Measurements from ENCODE around the gene FBN1.

The FBN1 gene

DNA sequence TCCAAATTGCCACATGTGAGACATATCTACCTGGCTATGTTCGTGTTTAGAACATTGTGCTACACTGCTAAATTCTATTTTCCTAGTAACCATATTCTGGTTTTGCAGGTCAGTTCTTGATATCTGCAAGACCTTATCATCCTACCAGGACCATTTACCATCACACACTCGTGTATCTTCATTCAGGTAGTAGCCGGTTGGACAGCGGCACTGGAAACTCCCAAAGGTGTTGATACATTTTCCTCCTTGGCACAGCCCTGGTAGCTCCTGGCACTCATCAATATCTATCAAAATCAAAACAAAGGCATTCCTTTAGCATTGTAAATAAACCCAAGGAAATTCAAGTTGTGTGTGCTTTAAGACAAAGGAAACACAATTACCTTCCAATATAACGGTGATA, 180.1 kb downstream of the FBN1 start:
- H3K9ac ChIP-seq (ENCODE audit: insufficient read length), result no peak overlapping the region
- H3K4me3 ChIP-seq, result no peak overlapping the region
- H3K36me3 ChIP-seq (ENCODE audit: insufficient read depth, low read length), result no peaks in the 10 kb centered on the region
- no peak for DNase-seq (ENCODE audit: low read depth, low spot score)
- no peak overlapping the region for H3K27ac ChIP-seq
- TF ChIP-seq FOXP2 (optimal IDR thresholded peaks at IDR 0.05; ENCODE audit: control extremely low read depth, extremely low read length, insufficient read depth) (no peak), EZH2 (IDR thresholded peaks at IDR 0.05) (no peak), POLR2AphosphoS5 (IDR thresholded peaks at IDR 0.05; ENCODE audit: borderline replicate concordance, low read depth, low read length) (no peak)
- no peaks in the 10 kb centered on the region for H3K9me3 ChIP-seq (ENCODE audit: low read depth, low read length)

- no peaks in the 10 kb centered on the region for H3K9me3 ChIP-seq (ENCODE audit: low read depth, low read length)
- H3K4me3 ChIP-seq, result no peak overlapping the region
- H3K27ac ChIP-seq, result no peak overlapping the region
- H3K36me3 ChIP-seq (ENCODE audit: insufficient read depth, low read length), result no peaks in the 10 kb centered on the region
- TF ChIP-seq FOXP2 (optimal IDR thresholded peaks at IDR 0.05; ENCODE audit: control extremely low read depth, extremely low read length, insufficient read depth) (no peak), POLR2AphosphoS5 (IDR thresholded peaks at IDR 0.05; ENCODE audit: borderline replicate concordance, low read depth, low read length) (no peak), EZH2 (IDR thresholded peaks at IDR 0.05) (no peak)
- no peak overlapping the region for H3K9ac ChIP-seq (ENCODE audit: insufficient read length)
- no peak for DNase-seq (ENCODE audit: low read depth, low spot score)
Measured at GRCh38 chr15:48463366-48463880, 182.1 kb downstream of the FBN1 start.

GRCh38 chr15:48462688-48463087, 182.8 kb downstream of the FBN1 start:
- Histone ChIP-seq H3K9me3 (ENCODE audit: low read depth, low read length) (no peaks in the 10 kb centered on the region), H3K27ac (no peak overlapping the region), H3K4me3 (no peak overlapping the region), H3K9ac (ENCODE audit: insufficient read length) (no peak overlapping the region), H3K36me3 (ENCODE audit: insufficient read depth, low read length) (no peaks in the 10 kb centered on the region)
- no peak for TF ChIP-seq FOXP2 (optimal IDR thresholded peaks at IDR 0.05; ENCODE audit: control extremely low read depth, extremely low read length, insufficient read depth)
- no peak for TF ChIP-seq POLR2AphosphoS5 (IDR thresholded peaks at IDR 0.05; ENCODE audit: borderline replicate concordance, low read depth, low read length)
- TF ChIP-seq EZH2 (IDR thresholded peaks at IDR 0.05), result no peak
- DNase-seq (ENCODE audit: low read depth, low spot score), result no peak

- H3K36me3 ChIP-seq (ENCODE audit: insufficient read depth, low read length), result no peaks in the 10 kb centered on the region
- no peak overlapping the region for H3K9ac ChIP-seq (ENCODE audit: insufficient read length)
- H3K27ac ChIP-seq, result no peak overlapping the region
- DNase-seq (ENCODE audit: low read depth, low spot score), result no peak
- no peaks in the 10 kb centered on the region for H3K9me3 ChIP-seq (ENCODE audit: low read depth, low read length)
- no peak for TF ChIP-seq FOXP2 (optimal IDR thresholded peaks at IDR 0.05; ENCODE audit: control extremely low read depth, extremely low read length, insufficient read depth)
- no peak for TF ChIP-seq EZH2 (IDR thresholded peaks at IDR 0.05)
- no peak for TF ChIP-seq POLR2AphosphoS5 (IDR thresholded peaks at IDR 0.05; ENCODE audit: borderline replicate concordance, low read depth, low read length)
- H3K4me3 ChIP-seq, result no peak overlapping the region
Measured at GRCh38 chr15:48459571-48460442, 185.7 kb downstream of the FBN1 start.

DNA sequence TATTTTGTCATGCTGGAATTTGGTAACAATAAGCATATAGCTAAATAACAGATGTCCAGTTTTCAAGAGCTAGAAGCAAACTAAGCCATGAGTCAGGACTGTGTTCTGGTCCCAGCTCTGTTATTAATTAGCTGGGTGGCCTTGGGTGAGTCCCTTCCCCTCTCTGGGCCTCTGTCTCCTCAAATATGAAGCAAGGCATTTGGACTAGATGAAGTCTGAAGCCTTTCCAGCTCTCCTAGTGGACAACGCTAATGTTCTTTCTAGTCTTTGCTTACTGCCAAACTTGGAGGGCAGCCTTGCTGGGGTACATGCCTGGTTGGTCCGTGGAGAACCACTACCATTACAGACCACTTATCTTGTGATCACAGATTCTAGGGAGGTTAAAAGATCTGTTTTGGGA, 186.6 kb downstream of the FBN1 start:
- Histone ChIP-seq H3K9ac (ENCODE audit: insufficient read length) (no peak overlapping the region), H3K4me3 (no peak overlapping the region), H3K27ac (no peak overlapping the region), H3K9me3 (ENCODE audit: low read depth, low read length) (no peaks in the 10 kb centered on the region), H3K36me3 (ENCODE audit: insufficient read depth, low read length) (no peaks in the 10 kb centered on the region)
- no peak for DNase-seq (ENCODE audit: low read depth, low spot score)
- TF ChIP-seq FOXP2 (optimal IDR thresholded peaks at IDR 0.05; ENCODE audit: control extremely low read depth, extremely low read length, insufficient read depth), result no peak
- no peak for TF ChIP-seq POLR2AphosphoS5 (IDR thresholded peaks at IDR 0.05; ENCODE audit: borderline replicate concordance, low read depth, low read length)
- no peak for TF ChIP-seq EZH2 (IDR thresholded peaks at IDR 0.05)

- H3K4me3 ChIP-seq, result no peak overlapping the region
- no peak for TF ChIP-seq FOXP2 (optimal IDR thresholded peaks at IDR 0.05; ENCODE audit: control extremely low read depth, extremely low read length, insufficient read depth)
- TF ChIP-seq EZH2 (IDR thresholded peaks at IDR 0.05), result no peak
- no peak for TF ChIP-seq POLR2AphosphoS5 (IDR thresholded peaks at IDR 0.05; ENCODE audit: borderline replicate concordance, low read depth, low read length)
- no peak for DNase-seq (ENCODE audit: low read depth, low spot score)
- H3K9me3 ChIP-seq (ENCODE audit: low read depth, low read length), result no peaks in the 10 kb centered on the region
- H3K36me3 ChIP-seq (ENCODE audit: insufficient read depth, low read length), result no peaks in the 10 kb centered on the region
- no peak overlapping the region for H3K9ac ChIP-seq (ENCODE audit: insufficient read length)
- H3K27ac ChIP-seq, result no peak overlapping the region
Measured at GRCh38 chr15:48456134-48456533, 189.4 kb downstream of the FBN1 start.

- TF ChIP-seq FOXP2 (optimal IDR thresholded peaks at IDR 0.05; ENCODE audit: control extremely low read depth, extremely low read length, insufficient read depth) (no peak), EZH2 (IDR thresholded peaks at IDR 0.05) (no peak), POLR2AphosphoS5 (IDR thresholded peaks at IDR 0.05; ENCODE audit: borderline replicate concordance, low read depth, low read length) (no peak)
- Histone ChIP-seq H3K9me3 (ENCODE audit: low read depth, low read length) (no peaks in the 10 kb centered on the region), H3K4me3 (no peak overlapping the region), H3K36me3 (ENCODE audit: insufficient read depth, low read length) (no peaks in the 10 kb centered on the region), H3K27ac (no peak overlapping the region), H3K9ac (ENCODE audit: insufficient read length) (no peak overlapping the region)
- DNase-seq (ENCODE audit: low read depth, low spot score), result no peak
Measured at GRCh38 chr15:48451736-48452135, 193.8 kb downstream of the FBN1 start.

- Histone ChIP-seq H3K9ac (ENCODE audit: insufficient read length) (no peak overlapping the region), H3K36me3 (ENCODE audit: insufficient read depth, low read length) (no peaks in the 10 kb centered on the region), H3K4me3 (no peak overlapping the region), H3K27ac (no peak overlapping the region), H3K9me3 (ENCODE audit: low read depth, low read length) (no peaks in the 10 kb centered on the region)
- no peak for DNase-seq (ENCODE audit: low read depth, low spot score)
- TF ChIP-seq EZH2 (IDR thresholded peaks at IDR 0.05) (no peak), POLR2AphosphoS5 (IDR thresholded peaks at IDR 0.05; ENCODE audit: borderline replicate concordance, low read depth, low read length) (no peak), FOXP2 (optimal IDR thresholded peaks at IDR 0.05; ENCODE audit: control extremely low read depth, extremely low read length, insufficient read depth) (no peak)
Measured at GRCh38 chr15:48451241-48451640, 194.3 kb downstream of the FBN1 start.
